Activated T-helper 2 cell treated with anti-CD3 and anti-CD28 coated beads, Interferon-gamma antibody, Interleukin-2, Interleukin-4, amounts not matched to agents 10 μg/mL and 5 μg/mL and 100 μg/mL, durations not matched to agents 14 hours and 24 hours and 36 hours (primary cell): Measurements from ENCODE around the gene HIRIP3. TPM values are rescaled to one million over a fixed set of nuclear protein-coding genes. Genes with fewer than 3 reads are reported as not detected.
"Not testable (repeated sequence)": the region's sequence is repeated elsewhere in the genome, so short reads cannot be mapped to it uniquely, and the experiment has no call there.

Source experiments
- DNase-seq: peaks from one replicate; pipeline ENCODE4 v3.0.0; 2021; ENCODE audit warnings: low spot score
- H3K27ac Mint-ChIP-seq: one replicate; pipeline ENCODE4 v1.8.0; 2021; ENCODE audit warnings: mixed read lengths
- H3K27me3 Mint-ChIP-seq: one replicate; pipeline ENCODE4 v1.8.0; 2021; ENCODE audit warnings: low read depth, mixed read lengths
- H3K36me3 Mint-ChIP-seq: one replicate; pipeline ENCODE4 v1.8.0; 2021; ENCODE audit warnings: low read depth, mixed read lengths
- H3K4me1 Mint-ChIP-seq: one replicate; pipeline ENCODE4 v1.8.0; 2021; ENCODE audit warnings: low read depth, mixed read lengths
- H3K4me3 Mint-ChIP-seq: one replicate; pipeline ENCODE4 v1.8.0; 2021; ENCODE audit warnings: low read depth, mild to moderate bottlenecking, moderate library complexity, mixed read lengths
- H3K9me3 Mint-ChIP-seq: one replicate; pipeline ENCODE4 v1.8.0; 2021; ENCODE audit warnings: mixed read lengths
- intact Hi-C: fragments of 100-400 bp; cut with micrococcal nuclease; formaldehyde crosslinking; loops from one replicate; pipeline ENCODE4 v1.15.1; 2023
- total RNA-seq: library from RNA; stranded (reverse); gene quantifications from 2 replicates; pipeline ENCODE4 v1.2.3, GENCODE V29; 2022

Gene HIRIP3
- total RNA-seq, 1 donor from 2014 or later = 40.7 TPM

DNA sequence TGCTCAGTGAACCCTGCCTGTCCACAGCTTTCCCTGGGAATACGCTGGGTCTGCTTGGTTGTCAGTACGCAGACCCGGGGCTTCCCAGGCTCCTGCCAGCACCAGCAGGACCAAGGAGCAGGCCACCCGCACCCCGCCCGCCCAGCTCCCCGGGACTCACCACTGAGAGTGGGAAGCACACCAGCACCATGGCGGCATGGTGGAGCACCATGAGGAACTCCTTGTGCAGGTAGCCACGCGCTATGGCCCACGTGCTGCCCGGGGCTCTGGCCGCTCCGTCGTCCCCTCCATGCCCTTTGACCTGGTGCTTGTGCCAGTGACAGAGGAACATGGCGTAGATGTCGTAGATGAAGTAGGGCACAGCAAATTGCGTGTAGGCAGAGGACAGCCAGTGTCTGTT lies 31.0 kb upstream of the HIRIP3 start:
- Mint-ChIP-seq H3K36me3 (no peaks in the 10 kb centered on the region), H3K27ac (no peak overlapping the region), H3K4me3 (no peak overlapping the region), H3K27me3 (peaks cover 39% of the 10 kb centered on the region), H3K4me1 (no peaks in the 10 kb centered on the region), H3K9me3 (no peaks in the 10 kb centered on the region)
- no peak for DNase-seq
- intact Hi-C loops = loop anchor here (10.0 kb wide), 1 partner anchor 152 kb away; no protein-coding TSS in a partner anchor

- H3K36me3 Mint-ChIP-seq = no peaks in the 10 kb centered on the region
- peaks cover 4% of the 10 kb centered on the region for H3K4me1 Mint-ChIP-seq
- H3K4me3 Mint-ChIP-seq = no peak overlapping the region
- intact Hi-C loops = loop anchor here (10.0 kb wide), 1 partner anchor 151 kb away; no protein-coding TSS in a partner anchor
- DNase-seq = no peak
- H3K27ac Mint-ChIP-seq = no peak overlapping the region
- H3K27me3 Mint-ChIP-seq = peaks cover 41% of the 10 kb centered on the region
- H3K9me3 Mint-ChIP-seq = no peaks in the 10 kb centered on the region
These were observed 30.2 kb upstream of the HIRIP3 start for GRCh38 chr16:30025574-30025973.

- Mint-ChIP-seq H3K27me3 (peaks cover 41% of the 10 kb centered on the region), H3K4me3 (no peak overlapping the region), H3K36me3 (no peaks in the 10 kb centered on the region), H3K9me3 (no peaks in the 10 kb centered on the region), H3K4me1 (peaks cover 5% of the 10 kb centered on the region), H3K27ac (no peak overlapping the region)
- DNase-seq = no peak
- intact Hi-C loops = loop anchor here (10.0 kb wide), 1 partner anchor 150 kb away; no protein-coding TSS in a partner anchor
These were observed 29.7 kb upstream of the HIRIP3 start for GRCh38 chr16:30025156-30025555.

- intact Hi-C loops = loop anchor here (10.0 kb wide), 1 partner anchor 150 kb away; no protein-coding TSS in a partner anchor
- H3K4me3 Mint-ChIP-seq = no peak overlapping the region
- no peaks in the 10 kb centered on the region for H3K9me3 Mint-ChIP-seq
- H3K36me3 Mint-ChIP-seq = no peaks in the 10 kb centered on the region
- DNase-seq = no peak
- H3K27me3 Mint-ChIP-seq = peaks cover 33% of the 10 kb centered on the region
- no peak overlapping the region for H3K27ac Mint-ChIP-seq
- H3K4me1 Mint-ChIP-seq = peaks cover 5% of the 10 kb centered on the region
These were observed 29.0 kb upstream of the HIRIP3 start for GRCh38 chr16:30024451-30024850.

DNA sequence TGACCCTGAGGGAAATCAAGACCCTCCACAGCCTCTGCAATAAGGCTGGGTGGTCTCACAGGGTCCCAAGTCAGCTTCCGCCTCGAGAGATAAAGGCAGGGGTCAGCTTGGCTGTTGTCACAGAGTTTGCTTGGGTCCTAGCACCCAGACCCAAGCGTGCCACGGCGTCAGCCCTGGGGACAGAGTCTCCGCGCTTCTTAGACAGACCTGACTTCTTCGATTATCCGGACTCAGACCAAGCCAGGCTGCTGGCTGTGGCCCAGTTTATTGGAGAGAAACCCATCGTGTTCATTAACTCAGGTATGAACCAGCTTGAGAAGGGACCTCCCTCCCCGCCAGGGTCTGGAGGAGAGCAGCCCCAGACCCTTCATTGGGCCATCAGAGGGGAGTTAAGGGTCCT lies 28.2 kb upstream of the HIRIP3 start:
- intact Hi-C loops = loop anchor here (10.0 kb wide), 1 partner anchor 149 kb away; no protein-coding TSS in a partner anchor
- H3K27ac Mint-ChIP-seq = no peak overlapping the region
- DNase-seq = no peak
- no peaks in the 10 kb centered on the region for H3K9me3 Mint-ChIP-seq
- no peaks in the 10 kb centered on the region for H3K36me3 Mint-ChIP-seq
- peaks cover 30% of the 10 kb centered on the region for H3K27me3 Mint-ChIP-seq
- no peak overlapping the region for H3K4me3 Mint-ChIP-seq
- H3K4me1 Mint-ChIP-seq = peaks cover 7% of the 10 kb centered on the region

GRCh38 chr16:30022887-30023286 lies 27.5 kb upstream of the HIRIP3 start, which contains the start of gene C16orf92:
C16orf92 (plus strand) TSS chr16:30023198; CDS start chr16:30023341, 143 bp downstream.
- no peak within 1 kb of the TSS for H3K4me3 Mint-ChIP-seq
- intact Hi-C loops = loop anchor here (10.0 kb wide), 1 partner anchor 148 kb away; no protein-coding TSS in a partner anchor
- H3K27ac Mint-ChIP-seq = no peak within 1 kb of the TSS
- no peak for DNase-seq
- H3K9me3 Mint-ChIP-seq = no peaks in the 10 kb centered on the region
- peaks cover 29% of the 10 kb centered on the region for H3K27me3 Mint-ChIP-seq
- H3K36me3 Mint-ChIP-seq = no peaks in the 10 kb centered on the region
- H3K4me1 Mint-ChIP-seq = peaks cover 7% of the 10 kb centered on the region

GRCh38 chr16:30018731-30019158 lies 23.3 kb upstream of the HIRIP3 start:
- no peaks in the 10 kb centered on the region for H3K36me3 Mint-ChIP-seq
- no peak overlapping the region for H3K4me3 Mint-ChIP-seq
- peaks cover 7% of the 10 kb centered on the region for H3K4me1 Mint-ChIP-seq
- intact Hi-C loops = no loop called here
- no peak overlapping the region for H3K27ac Mint-ChIP-seq
- H3K27me3 Mint-ChIP-seq = peaks cover 18% of the 10 kb centered on the region
- no peak for DNase-seq
- H3K9me3 Mint-ChIP-seq = no peaks in the 10 kb centered on the region

DNA sequence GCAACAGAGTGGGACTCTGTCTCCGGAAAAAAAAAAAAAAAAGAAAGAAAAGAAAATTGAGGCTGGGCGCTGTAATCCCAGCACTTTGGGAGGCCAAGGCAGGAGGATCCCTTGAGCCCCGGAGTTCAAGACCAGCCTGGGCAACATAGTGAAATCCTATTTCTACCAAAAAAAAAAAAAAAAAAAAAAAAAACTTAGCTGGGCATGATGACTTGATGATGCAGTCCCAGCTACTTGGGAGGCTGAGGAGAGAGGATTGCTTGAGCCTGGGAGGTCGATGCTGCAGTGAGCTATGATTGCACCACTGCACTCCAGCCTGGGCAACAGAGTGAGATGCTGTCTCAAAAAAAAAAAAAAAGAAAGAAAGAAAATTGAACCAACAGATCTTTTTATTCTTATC lies 22.5 kb upstream of the HIRIP3 start:
- peaks cover 18% of the 10 kb centered on the region for H3K27me3 Mint-ChIP-seq
- DNase-seq, H3K36me3 Mint-ChIP-seq, H3K4me1 Mint-ChIP-seq, H3K9me3 Mint-ChIP-seq, intact Hi-C loops, H3K27ac Mint-ChIP-seq, H3K4me3 Mint-ChIP-seq: not testable (repeated sequence)

DNA sequence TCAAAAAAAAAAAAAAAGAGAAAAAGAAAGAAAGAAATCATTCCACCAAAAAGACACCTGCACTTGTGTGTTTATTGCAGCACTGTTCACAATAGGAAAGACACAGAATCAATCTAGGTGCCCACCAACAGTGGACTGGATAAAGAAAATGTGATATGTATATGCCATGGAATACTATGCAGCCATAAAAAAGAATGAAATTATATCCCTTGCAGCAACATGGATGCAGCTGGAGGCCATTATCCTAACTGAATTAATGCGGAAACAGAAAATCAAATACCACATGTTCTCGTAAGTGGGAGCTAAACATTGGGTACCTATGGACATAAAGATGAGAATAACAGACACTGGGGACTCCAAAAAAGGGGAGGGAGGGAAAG lies 21.9 kb upstream of the HIRIP3 start:
- intact Hi-C loops = no loop called here
- Mint-ChIP-seq H3K9me3 (no peaks in the 10 kb centered on the region), H3K27me3 (peaks cover 21% of the 10 kb centered on the region), H3K27ac (no peak overlapping the region), H3K4me3 (no peak overlapping the region), H3K4me1 (peaks cover 7% of the 10 kb centered on the region), H3K36me3 (no peaks in the 10 kb centered on the region)
- DNase-seq = no peak

GRCh38 chr16:30016555-30017276 lies 21.3 kb upstream of the HIRIP3 start:
- Mint-ChIP-seq H3K9me3 (no peaks in the 10 kb centered on the region), H3K27ac (no peak overlapping the region), H3K27me3 (peaks cover 26% of the 10 kb centered on the region), H3K36me3 (no peaks in the 10 kb centered on the region), H3K4me3 (no peak overlapping the region), H3K4me1 (peaks cover 10% of the 10 kb centered on the region)
- intact Hi-C loops = no loop called here
- no peak for DNase-seq

DNA sequence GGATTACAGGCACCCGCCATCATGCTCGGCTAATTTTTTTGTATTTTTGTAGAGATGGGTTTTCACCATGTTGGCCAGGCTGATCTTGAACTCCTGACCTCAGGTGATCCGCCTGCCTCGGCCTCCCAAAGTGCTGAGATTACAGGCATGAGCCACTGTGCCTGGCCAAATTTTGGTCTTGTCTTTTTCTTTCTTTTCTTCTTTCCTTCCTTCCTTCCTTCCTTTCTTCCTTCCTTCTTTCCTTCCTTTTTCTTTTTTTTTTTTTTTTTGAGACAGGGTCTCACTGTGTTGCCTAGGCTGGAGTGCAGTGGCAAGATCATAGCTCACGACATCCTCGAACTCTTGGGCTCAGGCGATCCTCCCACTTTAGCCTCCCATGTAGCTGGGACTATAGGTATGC lies 20.0 kb upstream of the HIRIP3 start:
- intact Hi-C loops, DNase-seq, H3K27ac Mint-ChIP-seq, H3K4me1 Mint-ChIP-seq, H3K36me3 Mint-ChIP-seq, H3K4me3 Mint-ChIP-seq, H3K9me3 Mint-ChIP-seq: not testable (repeated sequence)
- H3K27me3 Mint-ChIP-seq = peaks cover 22% of the 10 kb centered on the region

GRCh38 chr16:30012598-30012997 lies 17.2 kb upstream of the HIRIP3 start:
- H3K4me1 Mint-ChIP-seq, H3K27ac Mint-ChIP-seq, DNase-seq, H3K4me3 Mint-ChIP-seq, intact Hi-C loops, H3K9me3 Mint-ChIP-seq, H3K36me3 Mint-ChIP-seq: not testable (repeated sequence)
- H3K27me3 Mint-ChIP-seq = peaks cover 24% of the 10 kb centered on the region

GRCh38 chr16:30011714-30012504 lies 16.5 kb upstream of the HIRIP3 start:
- peak overlapping the region; percentile 36 for H3K27ac Mint-ChIP-seq
- H3K27me3 Mint-ChIP-seq = peaks cover 24% of the 10 kb centered on the region
- no peak for DNase-seq
- H3K9me3 Mint-ChIP-seq = no peaks in the 10 kb centered on the region
- intact Hi-C loops = no loop called here
- peak overlapping the region; percentile 78 for H3K4me3 Mint-ChIP-seq
- H3K4me1 Mint-ChIP-seq = peaks cover 3% of the 10 kb centered on the region
- no peaks in the 10 kb centered on the region for H3K36me3 Mint-ChIP-seq
